Measurements from ENCODE around the gene SEL1L3.
A peak's percentile ranks its signal among the peaks of the same experiment; 100 is the strongest.

SEL1L3 gene

GRCh38 chr4:25815586-25815985, 47.2 kb downstream of the SEL1L3 start:
- TF ChIP-seq CTCF (IDR thresholded peaks at IDR 0.05) (no peak), ZFX (IDR thresholded peaks at IDR 0.05; ENCODE audit: borderline replicate concordance) (no peak)
- H3K27ac ChIP-seq = no peak overlapping the region

- no peak overlapping the region for H3K27ac ChIP-seq
- TF ChIP-seq ZFX (IDR thresholded peaks at IDR 0.05; ENCODE audit: borderline replicate concordance) (no peak), CTCF (IDR thresholded peaks at IDR 0.05) (no peak)
These were observed 48.3 kb downstream of the SEL1L3 start for GRCh38 chr4:25814301-25815136.

GRCh38 chr4:25813448-25814106, 49.2 kb downstream of the SEL1L3 start:
- TF ChIP-seq CTCF (IDR thresholded peaks at IDR 0.05) = no peak
- no peak for TF ChIP-seq ZFX (IDR thresholded peaks at IDR 0.05; ENCODE audit: borderline replicate concordance)
- no peak overlapping the region for H3K27ac ChIP-seq

GRCh38 chr4:25811841-25812240, 50.9 kb downstream of the SEL1L3 start:
- TF ChIP-seq ZFX (IDR thresholded peaks at IDR 0.05; ENCODE audit: borderline replicate concordance) (no peak), CTCF (IDR thresholded peaks at IDR 0.05) (no peak)
- no peak overlapping the region for H3K27ac ChIP-seq

- TF ChIP-seq CTCF (IDR thresholded peaks at IDR 0.05) = no peak
- TF ChIP-seq ZFX (IDR thresholded peaks at IDR 0.05; ENCODE audit: borderline replicate concordance) = no peak
- peak overlapping the region; percentile 28; the same call in 1 of the 2 replicates for H3K27ac ChIP-seq
These were observed 51.5 kb downstream of the SEL1L3 start for GRCh38 chr4:25811374-25811690.

GRCh38 chr4:25810461-25811373, 52.1 kb downstream of the SEL1L3 start:
- TF ChIP-seq ZFX (IDR thresholded peaks at IDR 0.05; ENCODE audit: borderline replicate concordance) (no peak), CTCF (IDR thresholded peaks at IDR 0.05) (no peak)
- peak overlapping the region; percentile 28; the same call in 1 of the 2 replicates for H3K27ac ChIP-seq
